GM10266 (cell line): ENCODE measurements around the gene STK10.

Experiments
- DNase-seq: peaks from one replicate; pipeline ENCODE4 v3.0.0; 2012; ENCODE audit errors: extremely low spot score
- TF ChIP-seq, protein P1 (sequence below): IDR thresholded peaks from 2 replicates; pipeline ENCODE4 v1.5.1; 2012; ENCODE audit warnings: mild to moderate bottlenecking, low read depth; ENCODE audit not compliant: control insufficient read depth, insufficient read depth; ENCODE audit errors: missing control alignments

Gene STK10

GRCh38 chr5:172045315-172045632 lies 142.8 kb downstream of the STK10 start:
- no peak for DNase-seq
- TF ChIP-seq, protein P1, sequence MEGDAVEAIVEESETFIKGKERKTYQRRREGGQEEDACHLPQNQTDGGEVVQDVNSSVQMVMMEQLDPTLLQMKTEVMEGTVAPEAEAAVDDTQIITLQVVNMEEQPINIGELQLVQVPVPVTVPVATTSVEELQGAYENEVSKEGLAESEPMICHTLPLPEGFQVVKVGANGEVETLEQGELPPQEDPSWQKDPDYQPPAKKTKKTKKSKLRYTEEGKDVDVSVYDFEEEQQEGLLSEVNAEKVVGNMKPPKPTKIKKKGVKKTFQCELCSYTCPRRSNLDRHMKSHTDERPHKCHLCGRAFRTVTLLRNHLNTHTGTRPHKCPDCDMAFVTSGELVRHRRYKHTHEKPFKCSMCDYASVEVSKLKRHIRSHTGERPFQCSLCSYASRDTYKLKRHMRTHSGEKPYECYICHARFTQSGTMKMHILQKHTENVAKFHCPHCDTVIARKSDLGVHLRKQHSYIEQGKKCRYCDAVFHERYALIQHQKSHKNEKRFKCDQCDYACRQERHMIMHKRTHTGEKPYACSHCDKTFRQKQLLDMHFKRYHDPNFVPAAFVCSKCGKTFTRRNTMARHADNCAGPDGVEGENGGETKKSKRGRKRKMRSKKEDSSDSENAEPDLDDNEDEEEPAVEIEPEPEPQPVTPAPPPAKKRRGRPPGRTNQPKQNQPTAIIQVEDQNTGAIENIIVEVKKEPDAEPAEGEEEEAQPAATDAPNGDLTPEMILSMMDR = no peak

DNA sequence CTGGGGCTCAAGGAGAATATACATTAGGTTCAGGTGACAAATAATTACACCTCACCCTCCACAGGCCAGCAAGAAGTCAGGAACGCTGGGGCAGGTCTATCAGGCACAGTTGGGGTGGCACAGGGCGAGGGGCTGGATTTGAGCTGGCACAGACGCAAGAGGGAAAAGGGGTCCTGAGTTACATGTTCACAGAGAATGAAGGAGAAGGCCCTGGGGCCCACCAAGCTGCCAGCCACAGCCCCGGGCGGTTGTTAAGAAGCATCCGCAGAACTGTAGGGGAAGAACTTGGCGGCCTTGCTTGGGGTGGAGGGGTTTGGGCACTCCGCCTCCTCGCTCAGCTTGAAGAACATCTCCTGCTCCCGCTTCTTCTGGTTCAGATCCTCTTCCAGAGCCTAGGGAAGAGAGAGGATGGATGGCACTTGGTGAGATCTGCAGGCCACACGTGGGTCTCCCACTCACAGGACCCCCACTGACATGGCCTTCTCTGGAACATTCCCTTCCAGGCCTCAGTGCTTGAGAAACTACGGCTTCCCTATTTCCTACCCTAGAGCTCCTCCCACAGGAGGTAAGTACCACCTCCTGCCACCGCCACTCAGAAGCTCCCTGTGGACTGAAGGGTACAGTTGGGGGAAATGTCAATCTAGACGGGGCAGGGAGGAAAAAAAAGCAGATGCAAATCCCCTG lies 143.3 kb downstream of the STK10 start:
- TF ChIP-seq, protein P1 = peak; percentile 2
- no peak for DNase-seq

- TF ChIP-seq, protein P1 = no peak
- DNase-seq = no peak
These were observed 144.2 kb downstream of the STK10 start for GRCh38 chr5:172043865-172044264.

- TF ChIP-seq, protein P1 = no peak
- no peak for DNase-seq
These were observed 145.8 kb downstream of the STK10 start for GRCh38 chr5:172042183-172042582.

DNA sequence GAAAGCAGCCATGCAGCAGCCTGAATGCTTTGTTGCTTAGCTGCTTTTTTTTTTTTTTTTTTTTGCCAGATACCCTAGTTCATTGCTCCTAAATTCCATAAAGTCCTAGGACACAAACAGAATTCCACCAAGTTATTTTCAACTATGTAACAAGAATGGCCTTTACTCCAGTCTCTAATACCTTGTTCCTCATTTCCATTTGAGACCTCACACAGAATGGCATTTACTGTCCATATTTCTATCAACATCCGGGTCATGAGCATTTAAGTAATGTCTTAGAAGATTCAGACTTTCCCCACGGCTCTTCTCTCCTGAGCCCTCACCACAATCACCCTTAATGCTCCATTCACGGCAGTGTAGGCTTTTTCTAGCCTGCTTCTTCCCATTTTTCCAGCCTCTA lies 149.9 kb downstream of the STK10 start:
- DNase-seq = no peak
- TF ChIP-seq, protein P1 = no peak

- peak; percentile 51 for DNase-seq
- TF ChIP-seq, protein P1 = no peak
These were observed 153.0 kb downstream of the STK10 start for GRCh38 chr5:172035049-172035448.

DNA sequence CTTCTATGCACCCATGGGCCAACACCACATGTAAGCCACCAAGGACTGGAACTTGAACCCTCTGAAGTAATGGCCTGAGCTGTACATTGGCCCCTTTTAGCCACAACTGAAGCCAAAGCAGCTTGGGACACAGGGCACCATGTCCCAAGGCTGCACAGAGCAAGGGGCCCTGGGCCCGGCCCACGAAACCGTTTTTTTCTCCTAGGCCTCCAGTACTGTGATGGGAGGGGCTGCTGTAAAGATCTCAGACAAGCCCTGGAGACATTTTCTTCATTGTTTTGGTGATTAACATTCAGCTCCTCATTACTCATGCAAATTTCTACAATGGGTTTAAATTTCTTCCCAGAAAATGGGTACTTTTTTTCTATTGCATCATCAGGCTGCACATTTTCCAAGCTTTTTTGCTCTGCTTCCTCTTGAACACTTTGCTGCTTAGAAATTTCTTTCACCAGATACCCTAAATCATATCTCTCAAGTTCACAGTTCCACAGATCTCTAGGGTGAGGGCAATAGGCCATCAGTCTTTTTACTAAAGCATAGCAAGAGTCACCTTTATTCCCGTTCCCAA lies 156.0 kb downstream of the STK10 start:
- no peak for DNase-seq
- TF ChIP-seq, protein P1 = no peak
